C4-2B (cell line): ENCODE results near the gene ZNF516.

Experiments used
- CTCF ChIP-seq: fragments of 450-650 bp; conservative IDR thresholded peaks from 2 replicates; pipeline ENCODE4 v1.5.1; 2017; ENCODE audit warnings: mild to moderate bottlenecking
- ZFX ChIP-seq: fragments of 450-650 bp; IDR thresholded peaks from 2 replicates; pipeline ENCODE4 v1.6.1; 2017

DNA sequence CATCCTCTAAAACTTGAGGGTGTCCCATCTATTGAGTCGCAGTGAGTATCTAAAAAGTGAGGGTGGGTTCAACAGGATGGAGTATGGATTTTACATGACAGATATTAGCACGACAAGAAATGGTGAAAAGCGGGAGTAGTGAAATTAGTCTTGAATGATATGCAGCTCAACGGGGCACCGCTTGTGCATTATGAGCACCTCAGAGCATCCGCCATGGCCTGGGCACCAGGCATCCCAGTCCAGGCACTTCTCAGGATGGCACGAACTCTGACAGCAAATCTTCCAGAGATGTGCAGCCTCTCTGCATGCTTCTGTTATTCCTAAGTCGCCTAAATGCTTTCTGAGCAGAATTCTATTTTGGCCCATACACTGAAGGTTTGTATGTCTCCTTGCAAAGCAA is 57.1 kb downstream of the ZNF516 start:
- TF ChIP-seq CTCF (no peak), ZFX (no peak)
